Measurements from ENCODE around the gene AMPH. TPM values are rescaled to one million over a fixed set of nuclear protein-coding genes. Genes with fewer than 3 reads are reported as not detected.

Gene AMPH
- total RNA-seq, 2 experiments from 2014 or later, result 0.23 TPM; not detected in 1

DNA sequence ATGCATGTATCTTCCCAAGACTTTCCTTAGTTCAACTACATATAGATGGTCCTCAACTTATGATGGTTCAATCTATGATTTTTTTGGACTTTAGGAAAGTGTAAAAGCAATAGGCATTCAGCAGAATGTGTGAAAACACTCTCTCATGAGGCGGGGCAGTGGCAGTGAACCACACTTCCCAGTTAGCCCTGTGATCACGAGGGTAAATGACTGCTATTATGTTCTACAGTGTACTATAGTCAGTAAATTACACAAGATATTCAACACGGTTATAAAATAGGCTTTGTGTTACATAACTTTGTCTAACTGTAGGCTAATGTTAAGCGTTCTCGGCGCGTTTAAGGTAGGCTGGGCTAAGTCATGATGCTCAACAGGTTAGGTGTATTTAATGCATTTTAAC is 169.3 kb downstream of the AMPH start:
- H3K36me3 Mint-ChIP-seq (ENCODE audit: low read depth), result peaks cover 12% of the 10 kb centered on the region
- ChIA-PET CTCF (interaction anchor here (1.3 kb wide), 1 partner anchor 11 kb away, joined by 3 read pairs; no protein-coding TSS in a partner anchor), POLR2A (no interaction called here)
- DNase-seq, result no peak
- H3K4me1 Mint-ChIP-seq, result peaks cover 20% of the 10 kb centered on the region
- H3K9me3 Mint-ChIP-seq, result peaks cover 12% of the 10 kb centered on the region
- no peak overlapping the region for H3K4me3 Mint-ChIP-seq
- H3K27me3 Mint-ChIP-seq, result peaks cover 6% of the 10 kb centered on the region
- no peak overlapping the region for H3K27ac Mint-ChIP-seq

- Mint-ChIP-seq H3K27ac (no peak overlapping the region), H3K4me1 (no peaks in the 10 kb centered on the region), H3K27me3 (peaks cover 7% of the 10 kb centered on the region), H3K4me3 (no peak overlapping the region), H3K9me3 (peaks cover under 1% of the 10 kb centered on the region), H3K36me3 (ENCODE audit: low read depth) (no peaks in the 10 kb centered on the region)
- POLR2A ChIA-PET, result no interaction called here
- no peak for DNase-seq
- CTCF ChIA-PET, result no interaction called here
Measured at GRCh38 chr7:38453826-38454225, 177.3 kb downstream of the AMPH start.

DNA sequence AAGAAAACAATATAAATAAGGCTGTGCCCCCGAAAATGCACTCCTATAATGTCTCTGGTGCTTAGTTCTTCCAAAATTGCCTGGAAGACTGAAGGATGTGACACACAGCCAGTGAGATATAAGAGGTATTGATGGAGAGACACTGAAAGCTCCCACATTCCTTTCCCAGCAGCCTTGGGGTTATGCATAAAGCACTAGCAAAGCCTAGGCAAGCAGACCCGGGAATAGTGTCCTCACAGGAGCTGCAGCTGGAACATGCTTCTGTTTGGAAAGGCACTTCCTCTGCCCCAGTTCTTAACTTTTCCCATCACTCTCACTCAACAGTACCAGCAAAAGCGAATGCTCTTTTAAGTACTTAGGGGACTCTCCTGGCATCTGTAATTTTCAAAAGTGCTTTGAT is 178.0 kb downstream of the AMPH start:
- H3K4me1 Mint-ChIP-seq, result no peaks in the 10 kb centered on the region
- ChIA-PET POLR2A (no interaction called here), CTCF (interaction anchor here (0.7 kb wide), 1 partner anchor 55 kb away, joined by 3 read pairs; no protein-coding TSS in a partner anchor)
- no peak overlapping the region for H3K4me3 Mint-ChIP-seq
- no peak for DNase-seq
- no peak overlapping the region for H3K27ac Mint-ChIP-seq
- peaks cover 3% of the 10 kb centered on the region for H3K27me3 Mint-ChIP-seq
- H3K9me3 Mint-ChIP-seq, result no peaks in the 10 kb centered on the region
- no peaks in the 10 kb centered on the region for H3K36me3 Mint-ChIP-seq (ENCODE audit: low read depth)

- Mint-ChIP-seq H3K9me3 (no peaks in the 10 kb centered on the region), H3K4me1 (no peaks in the 10 kb centered on the region), H3K27ac (no peak overlapping the region), H3K27me3 (peaks cover 2% of the 10 kb centered on the region), H3K4me3 (no peak overlapping the region), H3K36me3 (ENCODE audit: low read depth) (no peaks in the 10 kb centered on the region)
- CTCF ChIA-PET, result interaction anchor here (0.7 kb wide), 1 partner anchor 54 kb away, joined by 3 read pairs; no protein-coding TSS in a partner anchor
- DNase-seq, result no peak
- POLR2A ChIA-PET, result no interaction called here
Measured at GRCh38 chr7:38452681-38453108, 178.5 kb downstream of the AMPH start.

- no peak for DNase-seq
- Mint-ChIP-seq H3K27me3 (peaks cover 2% of the 10 kb centered on the region), H3K4me1 (no peaks in the 10 kb centered on the region), H3K9me3 (no peaks in the 10 kb centered on the region), H3K36me3 (ENCODE audit: low read depth) (no peaks in the 10 kb centered on the region), H3K4me3 (no peak overlapping the region), H3K27ac (no peak overlapping the region)
- POLR2A ChIA-PET, result no interaction called here
- CTCF ChIA-PET, result no interaction called here
Measured at GRCh38 chr7:38451840-38452239, 179.3 kb downstream of the AMPH start.

DNA sequence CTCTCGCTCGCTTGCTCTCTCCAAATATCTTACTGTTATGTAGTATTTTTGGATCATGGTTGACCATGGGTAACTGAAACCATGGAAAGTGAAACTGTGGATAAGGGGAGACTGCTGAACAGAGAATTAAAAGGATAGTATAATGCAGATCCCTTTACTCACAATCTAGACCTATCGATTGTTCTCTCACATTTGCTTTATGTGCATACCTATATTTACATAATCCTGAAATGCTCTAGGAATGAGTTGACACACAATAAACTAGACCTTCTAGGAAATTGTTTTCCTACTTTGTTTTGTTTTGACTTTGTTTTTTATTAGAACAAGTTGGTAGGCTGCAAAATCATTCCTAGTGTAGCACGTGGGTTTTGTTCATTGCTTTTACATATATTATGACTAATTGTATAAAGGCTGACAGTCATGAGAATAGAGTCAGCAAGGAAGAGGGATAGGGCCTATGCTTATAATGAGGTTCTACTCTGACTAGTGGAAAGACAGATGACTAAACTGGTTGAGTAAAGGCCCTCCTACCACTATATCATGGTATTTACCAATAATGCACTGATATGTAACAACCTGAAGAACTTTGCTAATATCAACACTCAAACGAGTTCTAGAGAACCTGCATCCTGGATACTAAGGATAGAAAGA is 182.5 kb downstream of the AMPH start:
- H3K4me1 Mint-ChIP-seq, result no peaks in the 10 kb centered on the region
- CTCF ChIA-PET, result no interaction called here
- no peak overlapping the region for H3K27ac Mint-ChIP-seq
- POLR2A ChIA-PET, result no interaction called here
- peaks cover 2% of the 10 kb centered on the region for H3K27me3 Mint-ChIP-seq
- no peak for DNase-seq
- H3K36me3 Mint-ChIP-seq (ENCODE audit: low read depth), result no peaks in the 10 kb centered on the region
- H3K4me3 Mint-ChIP-seq, result no peak overlapping the region
- no peaks in the 10 kb centered on the region for H3K9me3 Mint-ChIP-seq

- POLR2A ChIA-PET, result no interaction called here
- Mint-ChIP-seq H3K9me3 (no peaks in the 10 kb centered on the region), H3K27me3 (peaks cover 2% of the 10 kb centered on the region), H3K4me1 (no peaks in the 10 kb centered on the region), H3K27ac (no peak overlapping the region), H3K36me3 (ENCODE audit: low read depth) (no peaks in the 10 kb centered on the region), H3K4me3 (no peak overlapping the region)
- CTCF ChIA-PET, result no interaction called here
- no peak for DNase-seq
Measured at GRCh38 chr7:38448054-38448453, 183.1 kb downstream of the AMPH start.

GRCh38 chr7:38438970-38439369 is 192.2 kb downstream of the AMPH start:
- POLR2A ChIA-PET, result no interaction called here
- H3K9me3 Mint-ChIP-seq, result peaks cover 8% of the 10 kb centered on the region
- no peak for DNase-seq
- peaks cover 4% of the 10 kb centered on the region for H3K27me3 Mint-ChIP-seq
- peaks cover 1% of the 10 kb centered on the region for H3K4me1 Mint-ChIP-seq
- no peak overlapping the region for H3K27ac Mint-ChIP-seq
- CTCF ChIA-PET, result interaction anchor here (0.6 kb wide), 1 partner anchor 38 kb away, joined by 3 read pairs; no protein-coding TSS in a partner anchor
- H3K36me3 Mint-ChIP-seq (ENCODE audit: low read depth), result no peaks in the 10 kb centered on the region
- H3K4me3 Mint-ChIP-seq, result no peak overlapping the region

DNA sequence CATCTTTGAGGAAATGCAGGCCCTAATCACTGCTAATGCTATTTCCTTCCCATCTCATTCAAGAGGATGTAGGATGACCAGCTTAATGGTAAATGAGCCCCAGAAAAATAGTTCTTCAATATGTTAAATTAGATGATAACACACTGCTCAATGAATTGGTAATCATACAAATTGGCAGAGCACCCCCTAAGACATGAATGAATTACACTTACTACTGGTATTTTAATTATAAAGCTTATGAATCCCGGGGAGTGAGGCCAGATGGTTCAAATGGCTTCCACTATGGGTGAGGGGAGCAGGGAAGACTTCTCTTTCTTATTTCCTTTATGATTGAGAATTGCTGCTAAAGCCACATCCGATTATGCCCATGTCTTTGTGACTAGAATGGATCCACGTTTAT is 198.5 kb downstream of the AMPH start:
- Mint-ChIP-seq H3K27ac (no peak overlapping the region), H3K4me3 (no peak overlapping the region), H3K36me3 (ENCODE audit: low read depth) (no peaks in the 10 kb centered on the region), H3K9me3 (peaks cover 8% of the 10 kb centered on the region), H3K27me3 (peaks cover 2% of the 10 kb centered on the region), H3K4me1 (peaks cover 17% of the 10 kb centered on the region)
- ChIA-PET POLR2A (no interaction called here), CTCF (interaction anchor here (1.4 kb wide), 1 partner anchor 21 kb away, joined by 5 read pairs; no protein-coding TSS in a partner anchor)
- DNase-seq, result no peak

GRCh38 chr7:38432080-38432479 is 199.1 kb downstream of the AMPH start:
- Mint-ChIP-seq H3K4me3 (no peak overlapping the region), H3K27me3 (peaks cover 2% of the 10 kb centered on the region), H3K4me1 (peaks cover 23% of the 10 kb centered on the region), H3K36me3 (ENCODE audit: low read depth) (no peaks in the 10 kb centered on the region), H3K9me3 (peaks cover 8% of the 10 kb centered on the region), H3K27ac (no peak overlapping the region)
- ChIA-PET CTCF (interaction anchor here (1.4 kb wide), 1 partner anchor 20 kb away, joined by 5 read pairs; no protein-coding TSS in a partner anchor), POLR2A (no interaction called here)
- no peak for DNase-seq

DNA sequence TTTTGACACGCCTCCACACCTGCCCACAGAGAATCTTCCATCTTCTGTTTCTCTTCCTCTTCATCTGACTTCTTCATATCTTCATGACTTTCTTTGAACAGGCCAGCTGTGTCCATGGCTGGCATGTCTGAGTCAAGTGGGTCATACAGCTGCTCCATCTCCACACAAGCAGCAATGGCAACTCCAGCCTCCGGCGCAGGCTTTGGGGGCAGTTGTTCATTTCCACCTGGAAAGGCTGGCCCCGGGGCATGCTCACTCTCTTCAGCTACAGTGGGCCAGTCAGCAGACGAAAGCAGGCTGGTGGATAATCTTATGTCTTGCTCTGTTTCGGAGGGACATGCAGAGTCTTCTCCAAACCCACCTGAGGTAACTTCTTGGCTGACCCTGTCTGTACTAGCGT is 202.1 kb downstream of the AMPH start:
- peaks cover 1% of the 10 kb centered on the region for H3K36me3 Mint-ChIP-seq (ENCODE audit: low read depth)
- POLR2A ChIA-PET, result no interaction called here
- CTCF ChIA-PET, result no interaction called here

GRCh38 chr7:38428041-38428440 is 203.1 kb downstream of the AMPH start:
- CTCF ChIA-PET, result no interaction called here
- no peak overlapping the region for H3K27ac Mint-ChIP-seq
- POLR2A ChIA-PET, result no interaction called here
- DNase-seq, result no peak
- peaks cover 8% of the 10 kb centered on the region for H3K9me3 Mint-ChIP-seq
- no peak overlapping the region for H3K4me3 Mint-ChIP-seq
- H3K27me3 Mint-ChIP-seq, result no peaks in the 10 kb centered on the region
- H3K4me1 Mint-ChIP-seq, result peaks cover 50% of the 10 kb centered on the region
- H3K36me3 Mint-ChIP-seq (ENCODE audit: low read depth), result peaks cover 1% of the 10 kb centered on the region

More for the DNA sequence above, 202.1 kb downstream of the AMPH start:
- no peak for DNase-seq
- no peaks in the 10 kb centered on the region for H3K27me3 Mint-ChIP-seq
- H3K4me1 Mint-ChIP-seq, result peaks cover 52% of the 10 kb centered on the region
- no peak overlapping the region for H3K27ac Mint-ChIP-seq
- no peak overlapping the region for H3K4me3 Mint-ChIP-seq
- peaks cover 8% of the 10 kb centered on the region for H3K9me3 Mint-ChIP-seq

- no peaks in the 10 kb centered on the region for H3K27me3 Mint-ChIP-seq
- peaks cover 2% of the 10 kb centered on the region for H3K9me3 Mint-ChIP-seq
- ChIA-PET POLR2A (no interaction called here), CTCF (no interaction called here)
- peaks cover 1% of the 10 kb centered on the region for H3K36me3 Mint-ChIP-seq (ENCODE audit: low read depth)
- DNase-seq, result no peak
- peak overlapping the region; percentile 14 for H3K27ac Mint-ChIP-seq
- no peak overlapping the region for H3K4me3 Mint-ChIP-seq
- H3K4me1 Mint-ChIP-seq, result peaks cover 44% of the 10 kb centered on the region
Measured at GRCh38 chr7:38427279-38427955, 203.8 kb downstream of the AMPH start.
